Glutamatergic neuron (in vitro differentiated cells): ENCODE results near the gene TNS3. TPM values are rescaled to one million over a fixed set of nuclear protein-coding genes. Genes with fewer than 3 reads are reported as not detected.

Experiments used
- DNase-seq: peaks from one replicate; pipeline ENCODE4 v3.0.0; 2022
- H3K27ac Mint-ChIP-seq: one replicate; pipeline ENCODE4 v1.8.0; 2020; ENCODE audit warnings: mild to moderate bottlenecking, mixed read lengths, inconsistent platforms; ENCODE audit not compliant: unreplicated experiment
- H3K27me3 Mint-ChIP-seq: one replicate; pipeline ENCODE4 v1.8.0; 2020; ENCODE audit warnings: mild to moderate bottlenecking, moderate library complexity, mixed read lengths, inconsistent platforms; ENCODE audit not compliant: unreplicated experiment
- H3K36me3 Mint-ChIP-seq: one replicate; pipeline ENCODE4 v1.8.0; 2020; ENCODE audit warnings: mild to moderate bottlenecking, mixed read lengths, inconsistent platforms; ENCODE audit not compliant: unreplicated experiment
- H3K4me1 Mint-ChIP-seq: one replicate; pipeline ENCODE4 v1.8.0; 2020; ENCODE audit warnings: mild to moderate bottlenecking, low read depth, mixed read lengths, inconsistent platforms; ENCODE audit not compliant: unreplicated experiment
- H3K4me3 Mint-ChIP-seq: one replicate; pipeline ENCODE4 v1.8.0; 2020; ENCODE audit warnings: mild to moderate bottlenecking, mixed read lengths, inconsistent platforms; ENCODE audit not compliant: unreplicated experiment
- H3K9me3 Mint-ChIP-seq: one replicate; pipeline ENCODE4 v1.8.0; 2020; ENCODE audit warnings: mild to moderate bottlenecking, moderate library complexity, mixed read lengths, inconsistent platforms; ENCODE audit not compliant: unreplicated experiment
- CTCF ChIP-seq: fragments of 200-600 bp; sonication (generic); IDR thresholded peaks from one replicate; pipeline ENCODE4 v1.5.0; 2021; ENCODE audit not compliant: partially characterized antibody, unreplicated experiment
- total RNA-seq: library from RNA; stranded (reverse); fragmentation: NEBNext Ultra II Directional; extraction: Animal tissue kit (Norgen Biotek cat#: 25700); gene quantifications from one replicate; pipeline ENCODE4 v1.2.1, GENCODE V29; 2021; ENCODE audit not compliant: unreplicated experiment

TNS3 gene
- total RNA-seq, 1 donor from 2014 or later: 3.8 TPM

DNA sequence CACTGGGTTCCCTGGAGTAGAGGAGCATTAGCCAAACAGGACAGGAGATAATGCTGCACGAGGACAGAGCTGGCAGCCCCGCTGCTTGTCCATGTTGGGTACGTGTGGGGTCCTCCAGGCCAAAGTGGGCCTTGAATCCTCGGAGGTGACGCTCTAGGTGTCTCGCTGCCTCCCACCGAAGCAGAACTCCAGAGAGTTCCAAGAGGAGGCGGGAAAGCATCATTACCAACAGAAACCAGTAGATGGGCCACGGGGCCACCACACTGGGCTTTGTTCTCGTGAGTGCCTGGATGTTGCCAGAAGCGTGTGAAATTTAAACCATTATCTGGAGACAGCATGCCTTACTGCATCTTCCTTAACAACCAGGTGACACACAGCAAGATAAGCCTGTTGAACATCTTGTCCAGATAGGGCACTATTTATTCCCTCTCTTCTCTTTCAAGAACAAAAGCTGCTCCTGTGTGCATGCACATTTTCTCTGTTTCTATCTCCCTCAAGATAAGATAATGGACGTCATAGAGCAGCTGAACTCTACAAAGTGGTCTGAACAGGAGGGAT, 56.8 kb downstream of the TNS3 start:
- DNase-seq: no peak
- TF ChIP-seq CTCF: no peak
- Mint-ChIP-seq H3K9me3 (peaks cover under 1% of the 10 kb centered on the region), H3K36me3 (peaks cover 3% of the 10 kb centered on the region), H3K4me3 (no peak overlapping the region), H3K4me1 (no peaks in the 10 kb centered on the region), H3K27ac (no peak overlapping the region), H3K27me3 (peaks cover 3% of the 10 kb centered on the region)

DNA sequence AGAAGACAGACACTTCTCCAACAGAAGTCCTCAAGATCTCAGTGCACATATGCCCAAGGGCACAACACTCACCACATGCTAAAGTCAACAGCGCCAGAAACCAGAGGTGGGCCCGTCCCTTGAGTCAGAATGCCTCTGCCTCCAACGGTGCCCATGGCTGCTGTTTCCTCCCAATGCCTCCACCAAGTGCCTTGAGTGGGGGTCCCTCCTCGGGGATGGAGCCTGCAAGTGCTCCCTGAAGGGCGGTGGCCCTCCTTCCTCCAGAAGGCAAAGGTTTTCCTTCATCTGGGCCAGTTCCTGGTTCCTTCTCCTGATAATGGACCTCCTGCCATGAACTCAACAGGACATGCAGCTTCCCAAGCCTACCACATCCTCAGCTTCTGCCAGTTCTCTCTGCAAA, 58.5 kb downstream of the TNS3 start:
- H3K4me1 Mint-ChIP-seq: no peaks in the 10 kb centered on the region
- peaks cover 3% of the 10 kb centered on the region for H3K27me3 Mint-ChIP-seq
- peaks cover 3% of the 10 kb centered on the region for H3K9me3 Mint-ChIP-seq
- H3K27ac Mint-ChIP-seq: no peak overlapping the region
- DNase-seq: no peak
- H3K4me3 Mint-ChIP-seq: no peak overlapping the region
- peaks cover 3% of the 10 kb centered on the region for H3K36me3 Mint-ChIP-seq
- no peak for TF ChIP-seq CTCF

DNA sequence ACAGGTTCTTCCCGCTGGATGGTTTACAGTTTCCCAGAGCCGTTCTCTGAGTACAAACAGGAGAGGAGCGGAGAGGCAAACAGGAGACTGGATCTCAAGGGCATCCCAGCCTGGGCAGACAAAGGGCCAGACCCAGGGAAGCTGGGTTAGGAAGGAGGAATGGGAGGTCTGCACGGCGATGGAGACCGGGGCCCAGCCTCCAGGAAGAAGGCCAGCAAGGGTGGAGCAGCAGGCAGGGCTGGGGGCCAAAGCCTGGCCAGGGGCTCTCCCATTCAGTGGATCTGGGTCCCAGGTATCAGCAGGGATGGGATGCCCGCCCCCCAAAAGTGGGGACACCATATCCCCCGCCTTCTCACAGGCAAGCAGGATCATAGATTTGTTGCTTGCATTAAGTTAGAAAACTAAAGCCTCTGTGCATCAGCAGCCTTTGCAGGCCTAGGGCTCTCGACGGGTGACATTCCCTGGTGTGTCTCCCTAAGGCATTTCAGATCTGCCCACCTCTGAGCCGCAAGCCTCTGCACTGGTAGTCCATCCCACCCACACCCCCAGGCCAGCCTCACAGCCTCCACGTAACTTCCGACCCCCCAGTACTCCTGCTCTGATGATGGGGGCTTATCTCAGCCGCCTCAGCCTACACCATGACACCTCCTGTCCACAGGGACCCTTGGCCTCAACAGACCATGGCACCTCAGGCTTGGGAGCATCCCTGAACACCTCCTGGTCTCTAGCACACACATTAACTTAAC, 59.9 kb downstream of the TNS3 start:
- Mint-ChIP-seq H3K4me1 (no peaks in the 10 kb centered on the region), H3K4me3 (no peak overlapping the region), H3K27me3 (peaks cover 3% of the 10 kb centered on the region), H3K27ac (no peak overlapping the region), H3K36me3 (peaks cover 3% of the 10 kb centered on the region), H3K9me3 (peaks cover 3% of the 10 kb centered on the region)
- no peak for DNase-seq
- TF ChIP-seq CTCF: no peak

DNA sequence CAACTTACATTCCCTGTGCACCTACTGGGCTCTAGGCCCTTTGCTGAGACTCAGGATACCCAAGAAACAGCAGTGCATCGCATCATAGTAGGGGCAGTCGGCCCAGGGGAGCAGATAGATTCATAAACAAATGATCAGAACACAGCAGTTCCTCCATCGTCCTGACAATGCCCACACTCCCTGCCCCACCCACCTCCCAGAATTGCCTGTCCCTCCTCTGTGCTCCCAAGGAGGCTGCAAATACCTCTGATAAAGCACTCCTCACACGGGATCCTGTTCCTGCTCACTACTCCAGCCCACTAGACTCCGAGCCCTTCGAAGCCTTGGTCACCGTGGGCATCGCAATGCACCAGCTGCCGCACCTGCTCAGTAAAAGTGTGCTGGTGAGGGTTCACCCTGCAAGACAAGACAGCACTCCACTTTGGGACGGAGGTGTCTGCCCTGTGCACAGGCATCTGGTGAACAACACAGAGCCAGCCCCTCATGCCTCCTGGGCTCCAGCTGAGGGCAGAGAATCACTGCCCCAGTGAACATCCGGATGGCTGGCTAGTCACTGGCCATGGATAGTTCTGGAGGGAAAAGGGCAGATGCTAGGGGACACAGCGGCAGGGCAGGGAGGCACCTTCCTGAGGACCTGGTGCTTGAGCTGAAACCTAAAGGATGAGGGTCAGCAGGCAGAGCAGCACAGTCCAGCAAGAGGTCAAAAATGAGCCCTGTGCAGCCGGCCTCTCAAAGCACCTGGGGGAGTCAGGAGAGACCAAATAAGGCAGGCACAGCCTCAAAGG, 60.7 kb downstream of the TNS3 start:
- no peak for DNase-seq
- H3K36me3 Mint-ChIP-seq: peaks cover 3% of the 10 kb centered on the region
- no peak overlapping the region for H3K27ac Mint-ChIP-seq
- H3K27me3 Mint-ChIP-seq: peaks cover 3% of the 10 kb centered on the region
- no peaks in the 10 kb centered on the region for H3K4me1 Mint-ChIP-seq
- H3K4me3 Mint-ChIP-seq: no peak overlapping the region
- peaks cover 3% of the 10 kb centered on the region for H3K9me3 Mint-ChIP-seq
- TF ChIP-seq CTCF: no peak
